MM.1S (cell line): ENCODE results near the gene CADPS.

Source experiments
- DNase-seq: peaks from one replicate; pipeline ENCODE4 v3.0.0-alpha.2; 2015
- H2AFZ ChIP-seq: fragments of 300-600 bp; sonication (generic); 2 replicates; pipeline ENCODE4 v1.6.0; 2016; ENCODE audit warnings: antibody characterized with exemption, low read length
- H3F3A ChIP-seq: fragments of 300-600 bp; sonication (generic); 2 replicates; pipeline ENCODE4 v1.6.1; 2016; ENCODE audit warnings: mild to moderate bottlenecking, antibody characterized with exemption, low read length, moderate library complexity, mixed read lengths; ENCODE audit not compliant: insufficient read depth
- H3K27ac ChIP-seq: fragments of 300-600 bp; sonication (generic); 2 replicates; pipeline ENCODE4 v1.5.1; 2016; ENCODE audit warnings: mild to moderate bottlenecking, low read length
- H3K27me3 ChIP-seq: fragments of 300-600 bp; sonication (generic); replicated peaks from 2 replicates; pipeline ENCODE4 v1.6.0; 2016; ENCODE audit warnings: low read length; ENCODE audit not compliant: insufficient read depth
- H3K36me3 ChIP-seq: fragments of 300-600 bp; sonication (generic); replicated peaks from 2 replicates; pipeline ENCODE4 v1.6.1; 2016; ENCODE audit warnings: mild to moderate bottlenecking, low read length, mixed read lengths; ENCODE audit not compliant: insufficient read depth
- H3K4me1 ChIP-seq: fragments of 300-600 bp; sonication (generic); 2 replicates; pipeline ENCODE4 v1.6.1; 2016; ENCODE audit warnings: low read length, mixed read lengths
- H3K4me2 ChIP-seq: fragments of 300-600 bp; sonication (generic); 2 replicates; pipeline ENCODE4 v1.6.0; 2016; ENCODE audit warnings: low read depth, low read length
- H3K4me3 ChIP-seq: fragments of 300-600 bp; sonication (generic); 2 replicates; pipeline ENCODE4 v1.5.1; 2016; ENCODE audit warnings: low read length, mixed read lengths
- H3K79me2 ChIP-seq: fragments of 300-600 bp; sonication (generic); 2 replicates; pipeline ENCODE4 v1.6.1; 2016; ENCODE audit warnings: mixed run types, low read length, mixed read lengths
- H3K9ac ChIP-seq: fragments of 300-600 bp; sonication (generic); 2 replicates; pipeline ENCODE4 v1.6.1; 2016; ENCODE audit warnings: low read length, mixed read lengths
- H3K9me2 ChIP-seq: fragments of 300-600 bp; sonication (generic); replicated peaks from 2 replicates; pipeline ENCODE4 v1.6.1; 2016; ENCODE audit warnings: mild to moderate bottlenecking, low read length, mixed read lengths; ENCODE audit not compliant: insufficient read depth
- H3K9me3 ChIP-seq: fragments of 300-600 bp; sonication (generic); replicated peaks from 2 replicates; pipeline ENCODE4 v1.6.1; 2016; ENCODE audit warnings: mild to moderate bottlenecking, low read length, mixed read lengths; ENCODE audit not compliant: insufficient read depth
- H4K20me1 ChIP-seq: fragments of 300-600 bp; sonication (generic); 2 replicates; pipeline ENCODE4 v1.6.1; 2016; ENCODE audit warnings: mild to moderate bottlenecking, low read length, moderate library complexity, mixed read lengths; ENCODE audit not compliant: insufficient read depth
- EZH2 ChIP-seq: fragments of 300-600 bp; sonication (generic); optimal IDR thresholded peaks from 2 replicates; pipeline ENCODE3; 2017; ENCODE audit warnings: low read depth, mild to moderate bottlenecking, antibody characterized with exemption, low read length, mixed read lengths
- EZH2phosphoT487 ChIP-seq: fragments of 300-600 bp; sonication (generic); IDR thresholded peaks from 2 replicates; pipeline ENCODE4 v1.6.1; 2018; ENCODE audit warnings: antibody characterized with exemption, low read length
- TF ChIP-seq, protein P1 (sequence below): fragments of 300-600 bp; sonication (generic); IDR thresholded peaks from 2 replicates; pipeline ENCODE4 v1.5.1; 2016; ENCODE audit warnings: antibody characterized with exemption, low read length, mixed read lengths

Gene CADPS

GRCh38 chr3:62777130-62777529 is 98.1 kb downstream of the CADPS start:
- TF ChIP-seq EZH2phosphoT487 (no peak), EZH2 (no peak)
- TF ChIP-seq, protein P1, sequence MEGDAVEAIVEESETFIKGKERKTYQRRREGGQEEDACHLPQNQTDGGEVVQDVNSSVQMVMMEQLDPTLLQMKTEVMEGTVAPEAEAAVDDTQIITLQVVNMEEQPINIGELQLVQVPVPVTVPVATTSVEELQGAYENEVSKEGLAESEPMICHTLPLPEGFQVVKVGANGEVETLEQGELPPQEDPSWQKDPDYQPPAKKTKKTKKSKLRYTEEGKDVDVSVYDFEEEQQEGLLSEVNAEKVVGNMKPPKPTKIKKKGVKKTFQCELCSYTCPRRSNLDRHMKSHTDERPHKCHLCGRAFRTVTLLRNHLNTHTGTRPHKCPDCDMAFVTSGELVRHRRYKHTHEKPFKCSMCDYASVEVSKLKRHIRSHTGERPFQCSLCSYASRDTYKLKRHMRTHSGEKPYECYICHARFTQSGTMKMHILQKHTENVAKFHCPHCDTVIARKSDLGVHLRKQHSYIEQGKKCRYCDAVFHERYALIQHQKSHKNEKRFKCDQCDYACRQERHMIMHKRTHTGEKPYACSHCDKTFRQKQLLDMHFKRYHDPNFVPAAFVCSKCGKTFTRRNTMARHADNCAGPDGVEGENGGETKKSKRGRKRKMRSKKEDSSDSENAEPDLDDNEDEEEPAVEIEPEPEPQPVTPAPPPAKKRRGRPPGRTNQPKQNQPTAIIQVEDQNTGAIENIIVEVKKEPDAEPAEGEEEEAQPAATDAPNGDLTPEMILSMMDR = no peak
- DNase-seq = no peak
- no peaks in the 10 kb centered on the region for H3K79me2 ChIP-seq
- H3K36me3 ChIP-seq = no peaks in the 10 kb centered on the region
- no peaks in the 10 kb centered on the region for H4K20me1 ChIP-seq
- H3K4me2 ChIP-seq = no peak overlapping the region
- no peak overlapping the region for H2AFZ ChIP-seq
- no peaks in the 10 kb centered on the region for H3F3A ChIP-seq
- H3K9me2 ChIP-seq = no peaks in the 10 kb centered on the region
- no peaks in the 10 kb centered on the region for H3K9me3 ChIP-seq
- no peak overlapping the region for H3K4me3 ChIP-seq
- no peaks in the 10 kb centered on the region for H3K4me1 ChIP-seq
- H3K9ac ChIP-seq = no peak overlapping the region
- no peaks in the 10 kb centered on the region for H3K27me3 ChIP-seq
- H3K27ac ChIP-seq = no peak overlapping the region

GRCh38 chr3:62774221-62774620 is 101.0 kb downstream of the CADPS start:
- H3K9ac ChIP-seq = no peak overlapping the region
- H3K79me2 ChIP-seq = no peaks in the 10 kb centered on the region
- no peaks in the 10 kb centered on the region for H3K9me3 ChIP-seq
- TF ChIP-seq EZH2phosphoT487 (no peak), EZH2 (no peak)
- TF ChIP-seq, protein P1 = no peak
- H3K4me3 ChIP-seq = no peak overlapping the region
- no peak for DNase-seq
- no peak overlapping the region for H2AFZ ChIP-seq
- no peaks in the 10 kb centered on the region for H4K20me1 ChIP-seq
- no peaks in the 10 kb centered on the region for H3K9me2 ChIP-seq
- no peaks in the 10 kb centered on the region for H3K4me1 ChIP-seq
- no peaks in the 10 kb centered on the region for H3K27me3 ChIP-seq
- no peak overlapping the region for H3K27ac ChIP-seq
- H3K36me3 ChIP-seq = no peaks in the 10 kb centered on the region
- no peak overlapping the region for H3K4me2 ChIP-seq
- H3F3A ChIP-seq = no peaks in the 10 kb centered on the region

GRCh38 chr3:62771331-62772072 is 103.7 kb downstream of the CADPS start:
- Histone ChIP-seq H3K9me3 (no peaks in the 10 kb centered on the region), H3K4me3 (no peak overlapping the region), H3K36me3 (no peaks in the 10 kb centered on the region), H4K20me1 (no peaks in the 10 kb centered on the region), H3K79me2 (no peaks in the 10 kb centered on the region), H3K9me2 (no peaks in the 10 kb centered on the region), H3K4me2 (no peak overlapping the region), H3K27ac (no peak overlapping the region), H3K4me1 (no peaks in the 10 kb centered on the region), H3K9ac (no peak overlapping the region), H3F3A (no peaks in the 10 kb centered on the region), H3K27me3 (no peaks in the 10 kb centered on the region), H2AFZ (no peak overlapping the region)
- no peak for TF ChIP-seq EZH2
- TF ChIP-seq, protein P1 = no peak
- no peak for TF ChIP-seq EZH2phosphoT487
- DNase-seq = no peak
